Left lung (tissue), 10 donors: Measurements from ENCODE around the gene GPR151. TPM values are rescaled to one million over a fixed set of nuclear protein-coding genes. Genes with fewer than 3 reads are reported as not detected.

ENCODE experiments used
- ATAC-seq: fragments of 200-7000 bp; cut with Tn5 transposase; one replicate; pipeline ENCODE4 v1.9.1; 2020; ENCODE audit warnings: moderate library complexity
- DNase-seq, 4 donors: peaks; one replicate each; pipeline ENCODE4 v3.0.0-alpha.2; 2013 to 2020
- H3K27ac ChIP-seq, 2 donors: fragments of 200-600 bp; sonication (generic) in 1 of 2; one replicate each; pipeline versions ENCODE4 v1.5.0 to v1.8.0; 2020 to 2021
- H3K27me3 ChIP-seq, 2 donors: fragments of 200-600 bp; sonication (generic) in 1 of 2; one replicate each; pipeline versions ENCODE4 v1.5.0 to v1.8.0; 2020 to 2021
- H3K36me3 ChIP-seq, 2 donors: fragments of 200-600 bp; sonication (generic) in 1 of 2; one replicate each; pipeline versions ENCODE4 v1.5.0 to v1.8.0; 2020 to 2021
- H3K4me1 ChIP-seq, 2 donors: fragments of 200-600 bp; one replicate each; pipeline ENCODE4 v1.8.0; 2021
- H3K4me3 ChIP-seq, 2 donors: fragments of 200-600 bp; sonication (generic) in 1 of 2; one replicate each; pipeline versions ENCODE4 v1.5.0 to v1.8.0; 2020 to 2021; ENCODE audit warnings: mild to moderate bottlenecking in 1 of 2
- H3K9me3 ChIP-seq, 2 donors: fragments of 200-600 bp; sonication (generic) in 1 of 2; one replicate each; pipeline versions ENCODE4 v1.5.0 to v1.8.0; 2020 to 2021
- intact Hi-C, 2 donors: fragments of 100-400 bp; cut with DNase I; formaldehyde crosslinking; loops; one replicate each; pipeline versions ENCODE4 v1.11.2 to v1.14.2; 2022
- polyA plus RNA-seq, 6 donors: library from polyadenylated mRNA; unstranded; fragments of 120-200 nt; gene quantifications; one replicate each; pipeline ENCODE4 v1.2.1, GENCODE V29; 2013; ENCODE audit not compliant: insufficient read length in 6 of 6
- total RNA-seq, 2 donors: library from RNA; stranded (reverse); fragmentation: NEBNext Ultra II Directional; extraction: Animal tissue kit (Norgen Biotek cat#: 25700); gene quantifications; one replicate each; pipeline ENCODE4 v1.2.1, GENCODE V29; 2021
- TF ChIP-seq, protein P1 (sequence below), 2 donors: fragments of 200-600 bp; sonication (generic) in 1 of 2; IDR thresholded peaks; one replicate each; pipeline versions ENCODE4 v1.5.0 to v1.8.0; 2021; ENCODE audit warnings: antibody characterized with exemption in 2 of 2
- donor health status: DM: no; HTN: yes; CAD: no.
- donor health status: DM: no; HTN: no; CAD: no.

GPR151 gene
- total and polyA plus RNA-seq, 8 donors = not detected

DNA sequence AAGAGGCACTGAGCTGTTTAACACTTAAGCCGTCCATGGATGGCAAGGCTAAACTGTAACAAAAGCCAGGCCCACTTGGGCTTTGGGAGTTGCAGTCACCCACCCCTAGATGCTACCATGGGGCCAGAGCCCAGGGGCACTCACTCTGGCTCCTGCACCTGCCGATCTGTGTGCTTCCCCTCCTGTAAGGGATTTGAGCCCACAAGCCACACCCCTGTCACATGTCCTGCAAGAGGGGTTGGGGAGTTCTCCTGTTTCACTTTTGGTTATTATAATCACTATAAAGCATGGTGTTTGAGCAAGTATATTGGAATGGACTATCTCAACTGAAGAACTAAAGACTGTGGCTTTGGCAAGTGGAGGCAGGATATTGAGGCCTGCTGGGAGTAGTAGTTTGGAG is 14.0 kb upstream of the GPR151 start:
- intact Hi-C loops = no loop called here
- Histone ChIP-seq H3K27ac (no peak overlapping the region), H3K4me3 (no peak overlapping the region), H3K4me1 (no peaks in the 10 kb centered on the region), H3K9me3 (no peaks in the 10 kb centered on the region), H3K36me3 (no peaks in the 10 kb centered on the region), H3K27me3 (no peaks in the 10 kb centered on the region)
- TF ChIP-seq, protein P1, sequence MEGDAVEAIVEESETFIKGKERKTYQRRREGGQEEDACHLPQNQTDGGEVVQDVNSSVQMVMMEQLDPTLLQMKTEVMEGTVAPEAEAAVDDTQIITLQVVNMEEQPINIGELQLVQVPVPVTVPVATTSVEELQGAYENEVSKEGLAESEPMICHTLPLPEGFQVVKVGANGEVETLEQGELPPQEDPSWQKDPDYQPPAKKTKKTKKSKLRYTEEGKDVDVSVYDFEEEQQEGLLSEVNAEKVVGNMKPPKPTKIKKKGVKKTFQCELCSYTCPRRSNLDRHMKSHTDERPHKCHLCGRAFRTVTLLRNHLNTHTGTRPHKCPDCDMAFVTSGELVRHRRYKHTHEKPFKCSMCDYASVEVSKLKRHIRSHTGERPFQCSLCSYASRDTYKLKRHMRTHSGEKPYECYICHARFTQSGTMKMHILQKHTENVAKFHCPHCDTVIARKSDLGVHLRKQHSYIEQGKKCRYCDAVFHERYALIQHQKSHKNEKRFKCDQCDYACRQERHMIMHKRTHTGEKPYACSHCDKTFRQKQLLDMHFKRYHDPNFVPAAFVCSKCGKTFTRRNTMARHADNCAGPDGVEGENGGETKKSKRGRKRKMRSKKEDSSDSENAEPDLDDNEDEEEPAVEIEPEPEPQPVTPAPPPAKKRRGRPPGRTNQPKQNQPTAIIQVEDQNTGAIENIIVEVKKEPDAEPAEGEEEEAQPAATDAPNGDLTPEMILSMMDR (IDR thresholded peaks at IDR 0.05) = no peak
- no peak for ATAC-seq
- no peak for DNase-seq

DNA sequence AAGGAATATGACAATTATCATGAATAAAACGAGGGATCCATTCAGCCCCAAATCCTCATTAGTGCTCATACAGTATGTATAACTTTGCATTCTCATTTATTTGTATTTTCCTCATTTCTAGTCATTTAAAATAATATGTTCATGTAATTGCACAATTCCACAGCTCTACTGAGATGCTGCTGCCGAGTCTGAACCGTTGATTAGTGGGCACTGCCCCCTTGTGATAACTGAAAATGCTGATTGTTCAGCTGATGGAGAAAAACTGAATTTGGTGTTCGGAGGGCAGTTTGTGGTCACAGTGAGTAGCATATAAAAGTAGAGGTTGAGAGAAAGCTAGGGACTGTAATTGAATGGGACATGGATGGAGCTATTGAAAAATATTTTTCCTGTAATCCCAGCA is 12.2 kb upstream of the GPR151 start:
- TF ChIP-seq, protein P1 (IDR thresholded peaks at IDR 0.05) = no peak
- Histone ChIP-seq H3K9me3 (no peaks in the 10 kb centered on the region), H3K4me1 (no peaks in the 10 kb centered on the region), H3K27me3 (no peaks in the 10 kb centered on the region), H3K36me3 (no peaks in the 10 kb centered on the region), H3K4me3 (no peak overlapping the region), H3K27ac (no peak overlapping the region)
- intact Hi-C loops = no loop called here
- ATAC-seq = no peak
- DNase-seq = no peak

DNA sequence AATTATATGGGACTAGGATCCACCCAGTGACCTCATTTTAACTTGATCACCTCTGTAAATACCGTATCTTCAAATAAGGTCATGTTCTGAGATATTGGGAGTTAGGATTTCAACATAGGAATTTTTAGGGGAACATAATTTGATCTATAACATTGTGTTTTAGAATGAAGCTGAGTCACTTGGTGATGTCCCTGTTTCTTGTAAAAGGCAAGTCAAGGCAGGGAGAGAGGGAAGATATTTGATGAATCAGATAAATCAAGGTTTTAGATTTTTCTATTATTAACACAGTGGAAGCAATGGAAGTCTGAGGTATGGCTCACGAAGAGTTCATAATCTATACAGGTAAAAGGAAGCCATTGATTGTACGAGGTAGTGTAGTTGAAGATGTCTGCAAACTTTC is 11.8 kb upstream of the GPR151 start:
- TF ChIP-seq, protein P1 (IDR thresholded peaks at IDR 0.05) = no peak
- H3K36me3 ChIP-seq = no peaks in the 10 kb centered on the region
- H3K4me1 ChIP-seq = no peaks in the 10 kb centered on the region
- no peaks in the 10 kb centered on the region for H3K9me3 ChIP-seq
- no peak overlapping the region for H3K4me3 ChIP-seq
- intact Hi-C loops = no loop called here
- no peaks in the 10 kb centered on the region for H3K27me3 ChIP-seq
- no peak overlapping the region for H3K27ac ChIP-seq
- ATAC-seq = no peak
- DNase-seq = no peak

DNA sequence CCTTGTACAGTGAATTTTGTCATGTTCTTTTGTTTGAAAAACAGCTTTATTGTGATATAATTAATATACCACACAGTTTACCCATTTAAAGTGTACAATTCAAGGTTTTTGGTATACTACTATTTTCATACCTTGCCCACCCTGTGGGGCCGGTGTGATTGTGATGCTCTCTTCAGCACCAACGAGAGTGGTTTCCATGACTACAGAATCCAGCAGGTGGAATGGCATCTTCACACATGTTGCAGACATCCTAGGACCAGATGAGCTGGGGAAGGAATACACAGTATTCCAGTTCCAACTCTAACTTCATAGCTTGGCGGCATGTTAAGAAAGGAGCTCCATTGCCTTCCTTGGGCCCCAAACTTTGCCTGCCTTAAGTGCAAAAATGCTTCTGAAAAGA is 7.7 kb upstream of the GPR151 start:
- ATAC-seq (no peak), DNase-seq (no peak)
- Histone ChIP-seq H3K36me3 (no peaks in the 10 kb centered on the region), H3K4me3 (no peak overlapping the region), H3K27me3 (no peaks in the 10 kb centered on the region), H3K9me3 (no peaks in the 10 kb centered on the region), H3K4me1 (no peaks in the 10 kb centered on the region), H3K27ac (no peak overlapping the region)
- intact Hi-C loops = no loop called here
- TF ChIP-seq, protein P1 (IDR thresholded peaks at IDR 0.05) = no peak

DNA sequence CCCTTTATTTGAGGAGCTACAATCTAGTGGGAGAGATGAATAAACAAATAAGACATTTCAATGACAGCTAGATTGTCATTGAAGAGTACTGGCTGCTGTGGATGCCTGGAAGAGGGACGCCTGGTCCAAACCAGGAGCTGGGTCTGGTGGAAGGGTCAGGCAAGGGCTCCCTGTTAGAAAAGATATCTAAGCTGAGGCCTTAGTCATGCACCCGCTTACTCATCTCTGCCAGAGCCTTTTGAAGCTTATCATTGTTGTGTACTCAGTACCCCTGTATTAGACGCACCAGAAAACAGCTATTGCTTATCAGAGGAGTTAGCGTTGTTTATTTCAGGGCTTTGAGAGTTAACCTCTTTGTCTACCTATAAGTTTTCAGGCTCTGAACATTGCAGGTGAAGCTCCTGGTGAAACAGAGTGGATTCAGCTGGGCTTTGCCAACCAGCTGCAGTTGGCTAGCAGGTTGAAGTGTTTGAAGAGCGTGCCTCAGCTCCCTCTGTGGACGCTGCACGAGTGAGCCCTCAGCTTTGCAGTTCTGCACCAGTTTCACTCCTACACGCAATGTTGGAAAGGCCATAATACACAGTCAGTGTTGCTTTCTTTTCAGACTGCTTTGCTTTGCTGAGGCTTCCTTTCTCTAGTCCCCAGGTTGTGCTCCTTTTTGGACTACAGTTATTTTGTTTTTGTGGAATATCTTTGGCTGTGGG is 5.6 kb upstream of the GPR151 start:
- no peak for ATAC-seq
- Histone ChIP-seq H3K36me3 (no peaks in the 10 kb centered on the region), H3K4me3 (no peak overlapping the region), H3K27me3 (no peaks in the 10 kb centered on the region), H3K4me1 (no peaks in the 10 kb centered on the region), H3K9me3 (no peaks in the 10 kb centered on the region), H3K27ac (no peak overlapping the region)
- TF ChIP-seq, protein P1 (IDR thresholded peaks at IDR 0.05) = no peak
- intact Hi-C loops = no loop called here
- no peak for DNase-seq
